AG04450 (cell line): ENCODE results near the gene ITPR1. TPM values are rescaled to one million over a fixed set of nuclear protein-coding genes. Genes with fewer than 3 reads are reported as not detected.

ENCODE experiments used
- CTCF ChIA-PET: fragments of 300-600, 350-600 bp; formaldehyde crosslinking; extraction: SDS; loops from one replicate; lab custom pipeline; 2022; ENCODE audit warnings: antibody characterized with exemption, inconsistent platforms; lab: Charles Lee
- POLR2A ChIA-PET: fragments of 350-600 bp; formaldehyde crosslinking; extraction: SDS; loops from one replicate; lab custom pipeline; 2021; ENCODE audit warnings: antibody characterized with exemption, inconsistent platforms; lab: Yijun Ruan, JAX
- DNase-seq: peaks from one replicate; pipeline ENCODE4 v3.0.0-alpha.2; 2011; ENCODE audit warnings: low read depth, low spot score
- H3K27ac ChIP-seq: one replicate; pipeline ENCODE4 v1.5.1; 2012; ENCODE audit warnings: low read depth, low read length, control low read depth
- H3K27me3 ChIP-seq: one replicate; pipeline ENCODE4 v1.6.0; 2012; ENCODE audit warnings: low read length; ENCODE audit not compliant: control insufficient read depth, insufficient read depth
- H3K4me3 ChIP-seq: 2 replicates; pipeline ENCODE4 v1.5.1; 2011; ENCODE audit warnings: mild to moderate bottlenecking, low read depth, low read length, control low read depth
- H3K9me3 ChIP-seq: 2 replicates; pipeline ENCODE4 v1.5.1; 2012; ENCODE audit warnings: low read length; ENCODE audit not compliant: control insufficient read depth, insufficient read depth
- polyA plus RNA-seq: library from polyadenylated mRNA; depleted of rRNA; stranded (reverse); fragments of >200 nt; gene quantifications from 2 replicates; pipeline ENCODE4 v1.2.3, GENCODE V29; 2011
- TF ChIP-seq, protein P1 (sequence below): IDR thresholded peaks from 2 replicates; pipeline ENCODE4 v1.5.1; 2011; ENCODE audit warnings: low read depth, low read length, control low read depth, inconsistent platforms

ITPR1 gene
- polyA plus RNA-seq, 1 experiment = 7.4 TPM

DNA sequence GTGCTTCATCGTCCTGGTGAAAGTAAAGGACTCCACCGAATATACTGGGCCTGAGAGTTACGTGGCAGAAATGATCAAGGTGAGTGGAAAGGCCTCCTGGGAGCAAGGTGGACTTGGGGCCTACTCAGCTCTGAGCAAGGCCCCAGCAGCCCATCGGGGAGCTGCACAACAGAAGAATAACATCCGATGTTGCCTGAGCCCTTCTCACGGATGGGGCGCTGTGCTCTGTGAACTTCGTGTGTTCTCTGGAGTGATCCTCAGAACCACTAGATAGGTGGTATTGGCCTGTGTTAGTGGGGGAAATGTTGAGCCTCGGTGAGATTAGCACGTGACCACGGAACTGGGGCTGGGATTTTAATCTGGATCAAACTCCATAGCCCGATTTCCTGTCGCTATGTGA lies 325.0 kb downstream of the ITPR1 start:
- ChIA-PET POLR2A (no interaction called here), CTCF (no interaction called here)
- TF ChIP-seq, protein P1, sequence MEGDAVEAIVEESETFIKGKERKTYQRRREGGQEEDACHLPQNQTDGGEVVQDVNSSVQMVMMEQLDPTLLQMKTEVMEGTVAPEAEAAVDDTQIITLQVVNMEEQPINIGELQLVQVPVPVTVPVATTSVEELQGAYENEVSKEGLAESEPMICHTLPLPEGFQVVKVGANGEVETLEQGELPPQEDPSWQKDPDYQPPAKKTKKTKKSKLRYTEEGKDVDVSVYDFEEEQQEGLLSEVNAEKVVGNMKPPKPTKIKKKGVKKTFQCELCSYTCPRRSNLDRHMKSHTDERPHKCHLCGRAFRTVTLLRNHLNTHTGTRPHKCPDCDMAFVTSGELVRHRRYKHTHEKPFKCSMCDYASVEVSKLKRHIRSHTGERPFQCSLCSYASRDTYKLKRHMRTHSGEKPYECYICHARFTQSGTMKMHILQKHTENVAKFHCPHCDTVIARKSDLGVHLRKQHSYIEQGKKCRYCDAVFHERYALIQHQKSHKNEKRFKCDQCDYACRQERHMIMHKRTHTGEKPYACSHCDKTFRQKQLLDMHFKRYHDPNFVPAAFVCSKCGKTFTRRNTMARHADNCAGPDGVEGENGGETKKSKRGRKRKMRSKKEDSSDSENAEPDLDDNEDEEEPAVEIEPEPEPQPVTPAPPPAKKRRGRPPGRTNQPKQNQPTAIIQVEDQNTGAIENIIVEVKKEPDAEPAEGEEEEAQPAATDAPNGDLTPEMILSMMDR = no peak
- H3K9me3 ChIP-seq = peaks cover 12% of the 10 kb centered on the region
- H3K27ac ChIP-seq = no peak overlapping the region
- H3K27me3 ChIP-seq = no peaks in the 10 kb centered on the region
- no peak for DNase-seq
- H3K4me3 ChIP-seq = no peak overlapping the region

DNA sequence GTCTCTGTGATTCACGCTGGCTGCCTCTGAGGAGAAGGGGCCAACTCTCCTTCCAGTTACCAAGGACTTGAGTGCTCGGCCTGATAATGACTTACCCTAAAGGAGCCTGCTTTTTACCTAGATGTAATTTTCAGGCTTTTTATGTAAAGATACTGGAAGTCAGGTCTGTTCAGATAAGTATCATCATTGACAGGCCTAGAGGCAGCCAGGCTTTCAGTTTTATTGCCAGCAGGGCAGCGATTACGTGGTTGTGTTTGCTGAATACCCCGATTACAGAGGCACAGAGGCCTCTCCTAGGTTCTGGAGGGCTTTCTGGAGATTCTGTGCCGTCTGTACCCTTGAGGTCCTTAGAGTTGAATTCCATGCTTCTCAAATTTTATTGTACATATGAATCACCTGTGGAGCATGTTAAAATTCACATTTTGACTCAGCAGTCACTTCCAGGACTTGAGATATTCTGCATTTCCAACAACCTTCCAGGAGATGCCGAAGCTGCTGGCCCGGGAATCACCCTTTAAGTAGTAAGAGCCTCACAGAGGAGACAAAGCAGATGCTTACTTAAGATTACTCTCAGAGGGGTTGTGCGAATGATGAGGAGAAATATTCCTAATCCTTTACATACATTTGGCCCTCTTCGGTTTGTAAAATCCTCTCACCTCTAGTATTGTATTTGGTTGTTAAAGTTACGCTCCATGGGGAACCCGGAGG lies 326.0 kb downstream of the ITPR1 start:
- CTCF ChIA-PET = no interaction called here
- Histone ChIP-seq H3K27me3 (no peaks in the 10 kb centered on the region), H3K9me3 (peaks cover 12% of the 10 kb centered on the region), H3K27ac (no peak overlapping the region), H3K4me3 (no peak overlapping the region)
- no peak for DNase-seq
- POLR2A ChIA-PET = no interaction called here
- TF ChIP-seq, protein P1 = no peak

DNA sequence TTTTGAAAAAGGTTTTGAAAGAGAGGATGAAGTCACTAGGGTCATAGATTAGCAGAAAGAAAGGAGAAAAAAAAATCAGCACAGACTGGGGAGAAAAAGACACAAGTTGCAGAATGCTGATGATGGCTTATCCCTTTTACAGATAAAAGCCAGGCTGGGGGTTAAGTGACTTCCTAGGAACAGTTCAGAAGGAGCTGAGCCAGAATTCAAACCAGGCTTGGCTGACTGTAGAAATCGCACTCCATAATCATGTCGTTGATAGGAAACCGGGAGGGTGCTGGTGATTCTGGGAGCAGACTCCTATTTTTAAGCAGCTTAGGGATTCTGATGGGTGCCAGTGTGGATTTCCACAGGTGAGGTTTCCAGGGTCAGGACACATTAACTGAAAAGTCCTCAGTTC lies 326.6 kb downstream of the ITPR1 start:
- ChIA-PET CTCF (no interaction called here), POLR2A (no interaction called here)
- H3K4me3 ChIP-seq = no peak overlapping the region
- H3K9me3 ChIP-seq = peaks cover 12% of the 10 kb centered on the region
- H3K27me3 ChIP-seq = no peaks in the 10 kb centered on the region
- DNase-seq = no peak
- TF ChIP-seq, protein P1 = no peak
- H3K27ac ChIP-seq = no peak overlapping the region

DNA sequence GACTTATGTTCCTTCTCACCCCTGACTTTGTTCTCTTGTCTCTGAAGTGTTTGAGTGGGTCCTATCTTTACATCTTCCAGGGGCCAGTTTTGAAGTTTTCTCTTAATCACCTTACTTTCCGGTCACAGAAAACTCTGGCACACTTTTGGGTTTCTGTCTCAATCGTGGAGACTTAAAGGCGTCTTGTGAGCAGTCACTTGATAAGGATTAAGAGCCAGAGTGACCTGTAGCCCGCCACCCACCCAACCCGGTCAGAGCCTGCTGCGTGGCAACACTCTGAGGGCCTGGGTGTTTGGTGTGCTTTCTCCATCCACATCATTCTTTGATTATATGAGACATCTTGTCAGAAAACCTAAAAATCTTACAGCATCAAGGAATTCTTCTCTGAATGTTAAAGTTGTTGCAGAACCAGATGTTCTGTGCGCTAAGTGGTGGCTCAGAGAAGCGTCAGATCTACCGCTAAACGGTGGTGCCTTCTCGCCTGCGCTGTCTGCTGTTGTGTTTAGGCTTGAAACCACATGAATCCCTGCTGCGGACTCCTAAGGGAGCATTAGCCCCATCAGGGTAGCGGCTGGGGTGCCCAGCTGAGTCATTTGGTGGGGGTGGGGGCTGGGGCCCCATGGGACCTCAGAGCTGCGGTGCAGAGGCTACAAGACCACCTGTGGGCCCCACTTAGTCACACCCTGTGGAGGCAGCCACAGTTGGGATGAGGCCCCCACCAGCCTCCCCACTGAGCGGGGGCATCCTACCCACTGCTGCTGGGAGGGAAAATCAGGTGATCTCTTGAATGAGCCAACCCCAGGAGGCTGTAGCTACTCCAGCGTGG lies 327.4 kb downstream of the ITPR1 start:
- Histone ChIP-seq H3K27ac (no peak overlapping the region), H3K4me3 (no peak overlapping the region), H3K27me3 (no peaks in the 10 kb centered on the region), H3K9me3 (peaks cover 9% of the 10 kb centered on the region)
- DNase-seq = no peak
- ChIA-PET POLR2A (no interaction called here), CTCF (interaction anchor here (0.5 kb wide), 1 partner anchor 323 kb away, joined by 3 read pairs; no protein-coding TSS in a partner anchor)
- TF ChIP-seq, protein P1 = no peak

DNA sequence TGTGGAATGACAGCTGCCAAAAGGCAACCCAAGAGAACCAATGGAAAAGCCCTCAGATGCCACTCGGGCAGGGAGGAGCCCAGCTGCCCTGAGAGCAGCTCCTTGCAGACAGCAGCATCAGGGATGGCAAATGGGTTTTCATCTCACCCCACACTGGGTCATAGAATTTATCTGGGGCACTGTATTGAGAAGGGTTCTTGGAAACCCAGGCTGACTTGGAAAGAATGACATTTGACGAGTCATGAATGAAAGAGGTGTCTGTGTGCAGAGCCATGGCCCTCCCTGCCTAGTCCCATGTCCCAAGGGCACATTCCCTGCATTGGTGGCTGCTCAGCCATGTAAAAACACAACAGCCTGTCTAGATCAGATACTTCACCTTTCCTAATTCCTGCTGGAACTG lies 328.2 kb downstream of the ITPR1 start:
- no peak for DNase-seq
- CTCF ChIA-PET = interaction anchor here (0.6 kb wide), 1 partner anchor 402 kb away, joined by 4 read pairs; no protein-coding TSS in a partner anchor

More for the DNA sequence above, 328.2 kb downstream of the ITPR1 start:
- no peak overlapping the region for H3K27ac ChIP-seq
- H3K9me3 ChIP-seq = peaks cover 9% of the 10 kb centered on the region
- TF ChIP-seq, protein P1 = no peak
- no peak overlapping the region for H3K4me3 ChIP-seq
- H3K27me3 ChIP-seq = no peaks in the 10 kb centered on the region
- POLR2A ChIA-PET = no interaction called here
